Fibroblast of upper back skin (primary cell): ENCODE results near the gene DDX59.
"Not testable (repeated sequence)": the region's sequence is repeated elsewhere in the genome, so short reads cannot be mapped to it uniquely, and the experiment has no call there.

Experiments used
- DNase-seq: peaks from one replicate; pipeline ENCODE4 v3.0.0-alpha.2; 2013

Gene DDX59

DNA sequence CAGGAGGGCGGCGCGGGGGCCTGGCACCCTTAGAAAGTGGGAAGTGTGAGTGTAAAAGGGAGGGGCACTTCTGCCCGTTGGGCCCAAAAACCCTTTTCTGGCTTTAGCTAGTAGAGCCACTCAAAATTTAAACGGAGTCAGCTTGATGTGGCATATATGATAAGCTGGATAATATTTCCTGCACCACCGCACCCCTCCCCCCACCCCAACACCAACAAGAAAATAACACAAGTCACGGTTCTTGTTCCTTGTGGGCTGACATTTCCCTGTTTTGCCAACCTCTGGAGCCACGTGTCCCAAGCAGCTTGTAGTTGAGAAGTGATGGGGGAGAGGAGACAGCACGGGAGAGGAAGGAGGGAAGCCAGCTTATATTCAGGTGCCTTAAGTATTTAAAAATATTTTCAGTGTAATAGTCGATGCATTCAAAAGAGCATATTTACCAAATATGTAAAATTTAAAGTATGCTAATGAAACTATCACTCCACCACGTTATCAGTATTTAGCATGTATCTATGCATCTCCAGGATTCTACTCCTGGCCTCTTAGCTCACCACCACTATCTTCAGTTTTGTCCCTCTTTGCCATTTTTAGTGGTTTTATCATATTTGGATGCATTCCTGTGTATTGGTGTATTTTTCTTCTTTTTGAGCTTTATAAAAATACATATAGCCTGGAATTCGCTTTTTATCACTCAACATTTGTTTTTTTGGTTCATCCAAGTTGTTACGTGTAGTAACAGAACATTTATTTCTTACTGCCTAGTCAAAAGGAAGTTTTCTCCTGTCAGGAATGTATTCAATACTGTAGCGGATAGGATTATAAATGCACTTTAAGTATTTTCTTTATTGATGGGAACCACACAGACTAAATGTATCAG, 773 bp upstream of the DDX59 start:
- peak; percentile 56 for DNase-seq

GRCh38 chr1:200668514-200669313, 993 bp downstream of the DDX59 start:
- DNase-seq = no peak

DNA sequence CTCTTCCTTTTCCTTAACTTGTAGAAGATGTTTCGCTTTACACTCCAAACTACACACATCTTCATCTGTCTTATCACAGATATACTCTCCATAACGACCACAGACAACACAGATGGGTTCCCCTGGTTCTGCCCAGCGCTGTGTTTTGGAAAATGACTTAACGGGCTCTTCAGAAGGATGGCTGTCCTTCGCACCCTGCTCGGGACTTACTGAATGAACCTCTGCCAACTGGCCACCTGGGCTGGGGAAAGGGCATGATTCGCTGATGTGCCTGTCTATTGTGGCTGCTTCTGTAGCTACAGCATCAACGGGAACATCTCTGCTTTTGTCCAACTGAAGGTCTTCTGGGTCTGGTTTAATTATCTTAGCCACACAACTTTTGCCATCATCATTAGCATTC, 3.4 kb downstream of the DDX59 start:
- no peak for DNase-seq

GRCh38 chr1:200665861-200666260, 3.8 kb downstream of the DDX59 start:
- peak; percentile 58 for DNase-seq

DNA sequence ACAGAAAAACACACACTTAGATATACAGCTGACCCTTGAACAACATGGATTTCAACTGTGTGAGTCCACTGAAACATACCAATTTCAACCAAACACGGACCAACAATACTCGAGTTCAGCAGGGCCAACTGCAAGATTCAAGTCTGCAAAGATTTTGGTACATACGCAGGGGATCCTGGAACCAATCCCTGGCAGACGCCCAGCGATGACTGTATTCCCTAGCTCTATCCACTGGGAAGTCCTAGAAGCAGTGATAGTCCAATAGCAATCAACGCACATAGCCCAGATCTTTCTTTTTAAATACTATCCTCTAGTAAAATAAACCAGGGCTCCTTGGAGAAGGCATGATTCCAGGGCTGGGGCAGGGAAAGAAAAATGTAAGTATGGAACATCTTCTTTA, 9.0 kb downstream of the DDX59 start:
- DNase-seq = no peak

DNA sequence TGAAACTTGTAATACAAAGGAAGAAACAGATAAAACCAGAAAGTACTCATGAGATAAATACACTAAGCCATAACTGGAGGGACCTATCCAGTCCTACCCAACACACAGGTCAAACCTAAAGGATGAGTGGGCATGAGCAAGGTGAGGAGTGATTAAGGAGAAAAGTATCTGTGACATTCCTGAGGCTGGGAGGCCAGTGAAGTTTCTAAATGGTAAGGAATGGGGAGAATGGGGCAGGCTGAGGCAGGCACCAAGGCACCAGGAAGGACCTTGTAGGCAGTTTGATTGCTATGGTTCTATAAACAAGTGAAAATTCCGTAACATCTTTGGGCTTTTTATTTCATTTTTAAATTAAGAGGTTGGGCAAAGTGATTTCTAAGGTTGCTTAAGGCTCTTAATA, 10.4 kb downstream of the DDX59 start:
- peak; percentile 33 for DNase-seq

- no peak for DNase-seq
Observed at GRCh38 chr1:200658037-200658818, 11.5 kb downstream of the DDX59 start.

DNA sequence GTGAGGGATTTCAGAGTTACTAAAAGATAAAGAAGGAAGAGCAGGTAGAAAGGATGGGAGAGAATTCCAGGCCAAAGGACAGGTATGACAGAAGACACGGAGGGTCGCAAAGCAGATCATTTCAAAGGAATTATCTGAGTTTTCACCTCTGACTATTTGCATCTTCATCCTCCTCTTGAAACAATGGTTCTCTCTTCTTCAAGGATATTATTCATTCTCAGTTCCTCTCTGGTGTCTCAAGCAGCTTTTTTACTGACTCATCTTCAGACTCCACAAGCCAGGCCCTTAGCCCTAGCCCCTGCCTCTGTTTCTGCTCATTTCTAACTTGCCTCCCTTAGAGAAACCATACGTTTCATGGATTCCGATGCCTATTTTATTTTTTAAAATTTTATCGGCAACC, 15.0 kb downstream of the DDX59 start:
- DNase-seq = no peak

- no peak for DNase-seq
Observed at GRCh38 chr1:200653022-200653462, 16.7 kb downstream of the DDX59 start.

GRCh38 chr1:200652378-200652777, 17.3 kb downstream of the DDX59 start:
- DNase-seq = no peak

DNA sequence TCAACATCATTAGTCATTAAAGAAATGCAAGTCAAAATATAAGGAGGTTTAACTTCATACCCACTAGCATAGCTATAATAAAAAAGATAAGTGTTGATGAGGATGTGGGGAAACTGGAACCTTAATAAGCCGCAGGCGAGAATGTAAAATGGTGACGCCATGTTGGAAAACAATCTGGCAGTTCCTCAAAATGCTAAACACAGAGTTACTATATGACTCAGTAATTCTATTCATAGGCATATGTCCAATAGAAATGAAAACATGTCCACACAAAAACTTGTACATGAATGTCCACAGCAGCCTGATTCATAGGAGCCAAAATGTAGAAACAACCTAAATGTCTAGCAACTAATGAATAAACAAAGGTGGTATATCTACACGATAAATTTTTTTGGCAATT, 23.2 kb downstream of the DDX59 start:
- DNase-seq = no peak

DNA sequence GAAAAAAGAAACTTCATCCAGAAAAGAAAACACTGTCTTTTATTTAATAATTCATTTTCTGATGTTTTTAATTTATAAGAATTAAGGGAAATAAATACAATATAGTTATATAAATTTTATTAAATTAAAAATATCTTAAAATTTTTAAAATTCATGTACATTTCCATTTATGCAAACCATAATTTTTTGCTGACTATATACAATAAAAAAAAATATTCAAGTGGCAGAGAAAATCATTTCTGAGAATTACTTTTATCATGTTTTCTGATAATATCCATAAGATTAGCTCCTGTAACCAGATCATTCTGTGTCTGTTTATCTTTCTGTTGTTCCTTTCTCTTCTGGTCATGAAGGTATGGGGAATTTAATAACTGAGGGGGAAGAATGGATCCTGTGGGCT, 25.7 kb downstream of the DDX59 start:
- DNase-seq = no peak

DNA sequence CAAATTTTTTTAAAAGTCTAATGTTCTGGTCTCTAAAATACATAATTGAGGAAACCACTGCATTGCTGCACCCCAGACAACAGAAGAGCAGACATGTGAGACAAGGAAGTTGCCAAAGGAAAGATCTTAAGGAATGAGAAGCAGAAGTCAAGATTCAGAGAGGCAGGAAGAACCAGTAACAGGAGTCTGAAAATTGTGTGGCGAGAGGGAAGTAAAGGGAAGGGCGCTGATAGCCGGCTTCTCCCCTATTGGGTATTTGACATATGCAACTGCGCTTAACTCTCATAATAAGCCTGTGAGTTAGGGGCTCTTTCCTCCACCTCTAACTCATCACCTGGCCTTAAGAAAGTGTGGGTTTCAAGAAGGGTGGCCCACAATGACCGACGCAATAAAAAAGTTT, 27.2 kb downstream of the DDX59 start:
- DNase-seq = no peak

GRCh38 chr1:200640963-200641401, 28.7 kb downstream of the DDX59 start:
- peak; percentile 29 for DNase-seq

DNA sequence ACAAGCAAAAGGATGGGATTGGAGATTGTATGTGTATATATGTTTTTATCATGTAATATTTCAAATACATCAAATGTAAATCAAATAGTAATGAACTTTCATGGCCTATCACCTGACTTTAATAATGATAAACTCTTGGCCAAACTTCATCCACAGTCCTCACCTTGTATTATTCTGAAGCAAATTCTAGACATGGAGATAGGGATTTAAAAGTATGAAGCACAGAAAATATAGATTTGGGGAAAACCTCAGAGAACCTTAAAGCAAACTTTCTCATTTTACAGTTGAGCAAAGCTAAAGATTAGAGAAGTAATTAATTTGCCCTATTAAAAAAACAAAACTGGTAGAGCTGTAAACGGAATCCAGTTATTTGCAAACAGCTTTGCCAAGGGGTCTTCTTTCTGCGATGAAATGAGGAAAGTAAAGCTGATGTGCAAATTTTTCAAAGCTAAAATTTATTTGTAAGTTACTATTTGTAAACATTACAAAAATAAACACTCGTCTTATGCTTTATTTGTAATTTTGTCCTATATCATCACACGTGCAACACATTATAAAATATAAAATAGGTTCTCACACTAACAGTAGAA, 29.2 kb downstream of the DDX59 start:
- no peak for DNase-seq

- no peak for DNase-seq
Observed at GRCh38 chr1:200638073-200638472, 31.6 kb downstream of the DDX59 start.

DNA sequence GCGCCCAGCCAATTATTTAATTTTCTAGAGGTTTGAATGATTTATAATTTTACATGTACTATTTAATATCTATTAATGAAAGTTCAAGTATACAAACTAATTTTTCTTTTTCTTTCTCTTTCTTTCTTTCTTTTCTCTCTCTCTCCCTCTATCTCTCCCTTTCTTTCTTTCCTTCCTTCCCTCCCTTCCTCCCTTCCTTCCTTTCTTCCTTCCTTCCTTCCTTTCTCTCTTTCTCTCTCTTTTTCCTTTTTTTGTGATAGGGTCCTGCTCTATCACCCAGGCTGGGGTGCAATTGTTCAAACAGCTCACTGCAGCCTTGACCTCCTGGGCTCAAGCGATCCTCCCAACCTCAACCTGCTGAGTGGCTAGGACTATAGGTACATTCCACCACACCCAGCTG, 33.0 kb downstream of the DDX59 start:
- DNase-seq = no peak

DNA sequence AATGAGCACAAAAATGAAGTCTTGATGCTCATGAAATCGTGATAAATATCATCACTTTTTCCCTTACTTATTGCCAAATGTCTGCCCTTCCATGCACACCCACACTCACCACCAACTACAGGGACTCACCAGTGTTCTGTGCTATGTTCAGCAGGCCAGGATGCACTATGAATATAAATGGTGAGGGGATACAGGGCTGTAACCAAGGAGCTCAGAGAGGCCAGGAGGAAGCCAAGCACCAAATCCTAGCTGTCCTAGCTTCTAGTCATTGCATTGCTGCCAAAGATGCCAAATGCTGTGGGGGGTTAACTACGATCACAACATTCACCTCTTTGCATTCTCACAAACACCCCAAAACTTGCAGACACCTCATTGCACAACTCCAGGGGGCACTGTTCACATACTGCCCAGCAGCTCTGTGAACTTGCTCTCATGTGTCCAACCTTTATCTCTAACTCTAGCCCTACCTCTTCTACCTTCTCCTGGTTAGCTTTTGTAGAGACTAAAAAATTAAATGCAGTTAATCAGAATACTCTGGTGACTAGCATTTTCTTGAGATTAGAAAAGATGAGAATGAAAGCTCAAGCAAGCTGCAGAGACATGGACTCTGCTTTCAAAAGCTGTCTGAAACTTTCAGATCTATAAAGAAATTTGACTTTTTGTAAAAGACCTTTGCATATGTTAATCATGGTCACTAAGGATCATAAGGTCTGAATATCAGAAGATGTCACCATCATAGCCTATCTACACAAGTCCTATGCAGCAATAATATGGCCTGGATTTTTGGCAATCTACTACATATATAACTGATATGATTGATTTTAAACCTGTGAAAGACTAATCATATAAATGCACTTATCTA, 35.2 kb downstream of the DDX59 start:
- no peak for DNase-seq

- DNase-seq = no peak
Observed at GRCh38 chr1:200631375-200631774, 38.3 kb downstream of the DDX59 start.

- not testable (repeated sequence) for DNase-seq
Observed at GRCh38 chr1:200630515-200630899, 39.2 kb downstream of the DDX59 start.

- no peak for DNase-seq
Observed at GRCh38 chr1:200629876-200630514, 39.7 kb downstream of the DDX59 start.
